Right ventricle myocardium inferior (tissue), 1 donor: ENCODE results near the gene GPRASP2. TPM values are rescaled to one million over a fixed set of nuclear protein-coding genes. Genes with fewer than 3 reads are reported as not detected.
"Not testable (repeated sequence)": the region's sequence is repeated elsewhere in the genome, so short reads cannot be mapped to it uniquely, and the experiment has no call there.

Experiments
- ATAC-seq: fragments of 200-7000 bp; cut with Tn5 transposase; one replicate; pipeline ENCODE4 v1.9.1; 2020; ENCODE audit warnings: mild to moderate bottlenecking, moderate library complexity
- DNase-seq: peaks from one replicate; pipeline ENCODE4 v3.0.0; 2021; ENCODE audit errors: missing footprints
- intact Hi-C: fragments of 100-400 bp; cut with DNase I; formaldehyde crosslinking; loops from one replicate; pipeline ENCODE4 v1.11.0; 2022
- long read RNA-seq: library from polyadenylated mRNA; unstranded; transcript quantifications from one replicate; pipeline ENCODE4 v2.0.0, GENCODE V29; 2021
- total RNA-seq: library from RNA; stranded (reverse); fragmentation: NEBNext Ultra II Directional; extraction: Animal tissue kit (Norgen Biotek cat#: 25700); gene quantifications from one replicate; pipeline ENCODE4 v1.2.1, GENCODE V29; 2021
- donor health status: DM: no; HTN: yes; CAD: no; lungs with severe emphysema.

The GPRASP2 gene
- 10.3 TPM for total RNA-seq
- long read RNA-seq, partial matches to known transcripts = 3 of 17 reads
- long read RNA-seq, other reads (novel, unspliced or antisense) = 10 of 17 reads

- intact Hi-C loops = loop anchor here (5.0 to 10.0 kb wide), 2 partner anchors 58 to 110 kb away; partner anchors contain the start of gene GPRASP1
- DNase-seq (peak; percentile 84), ATAC-seq (peak; percentile 91)
Measured at GRCh38 chrX:102712216-102712966, at the start of gene GPRASP2. Gene GPRASP2 (plus strand): TSS chrX:102712448. CDS start chrX:102714870, 2,422 bp downstream.

GRCh38 chrX:102663820-102664219 is 48.4 kb upstream of the GPRASP2 start:
- intact Hi-C loops, ATAC-seq, DNase-seq: not testable (repeated sequence)

- intact Hi-C loops, DNase-seq, ATAC-seq: not testable (repeated sequence)
Measured at GRCh38 chrX:102667034-102667433, 45.2 kb upstream of the GPRASP2 start.

DNA sequence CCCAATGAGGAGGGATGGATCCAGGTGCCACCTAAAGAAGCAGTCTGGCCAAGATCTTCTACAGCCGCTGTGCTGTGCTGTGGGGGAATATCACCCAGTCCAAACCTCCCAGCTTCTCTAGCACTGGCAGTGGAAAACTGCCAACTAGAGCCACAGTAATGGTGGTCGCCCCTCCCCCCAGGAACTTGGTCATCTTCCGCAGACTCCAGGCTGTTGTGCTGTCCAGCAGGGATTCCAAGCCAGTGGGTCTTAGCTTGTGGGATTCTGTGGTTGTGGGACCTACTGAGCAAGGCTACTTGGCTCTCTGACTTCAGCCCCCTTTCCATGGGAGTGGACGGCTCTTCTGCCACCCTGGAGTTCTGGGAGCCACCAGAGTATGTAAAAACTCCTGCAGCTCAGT is 42.7 kb upstream of the GPRASP2 start:
- DNase-seq (no peak), ATAC-seq (no peak)
- intact Hi-C loops = no loop called here

DNA sequence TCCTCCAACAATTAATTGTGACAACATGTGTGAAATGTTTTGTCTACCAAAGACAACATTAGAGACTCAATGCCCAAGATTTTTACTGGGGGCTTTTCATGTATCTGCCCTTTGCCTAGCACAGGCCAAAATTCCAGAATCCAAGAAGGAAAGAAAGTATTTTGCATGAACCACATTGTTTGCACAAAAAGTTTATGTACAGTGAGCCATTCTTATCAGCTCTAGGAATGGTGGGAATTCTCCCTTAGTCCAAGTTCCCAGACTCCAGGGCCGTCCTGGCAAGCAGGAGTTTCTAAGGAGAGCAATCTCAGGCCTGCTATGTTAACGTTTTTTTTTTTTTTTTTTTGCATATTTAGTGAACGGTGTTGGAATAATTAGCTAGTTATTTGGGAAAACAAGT is 39.4 kb upstream of the GPRASP2 start:
- ATAC-seq (no peak), DNase-seq (no peak)
- intact Hi-C loops = no loop called here

GRCh38 chrX:102677479-102677878 is 34.8 kb upstream of the GPRASP2 start:
- intact Hi-C loops, DNase-seq, ATAC-seq: not testable (repeated sequence)

DNA sequence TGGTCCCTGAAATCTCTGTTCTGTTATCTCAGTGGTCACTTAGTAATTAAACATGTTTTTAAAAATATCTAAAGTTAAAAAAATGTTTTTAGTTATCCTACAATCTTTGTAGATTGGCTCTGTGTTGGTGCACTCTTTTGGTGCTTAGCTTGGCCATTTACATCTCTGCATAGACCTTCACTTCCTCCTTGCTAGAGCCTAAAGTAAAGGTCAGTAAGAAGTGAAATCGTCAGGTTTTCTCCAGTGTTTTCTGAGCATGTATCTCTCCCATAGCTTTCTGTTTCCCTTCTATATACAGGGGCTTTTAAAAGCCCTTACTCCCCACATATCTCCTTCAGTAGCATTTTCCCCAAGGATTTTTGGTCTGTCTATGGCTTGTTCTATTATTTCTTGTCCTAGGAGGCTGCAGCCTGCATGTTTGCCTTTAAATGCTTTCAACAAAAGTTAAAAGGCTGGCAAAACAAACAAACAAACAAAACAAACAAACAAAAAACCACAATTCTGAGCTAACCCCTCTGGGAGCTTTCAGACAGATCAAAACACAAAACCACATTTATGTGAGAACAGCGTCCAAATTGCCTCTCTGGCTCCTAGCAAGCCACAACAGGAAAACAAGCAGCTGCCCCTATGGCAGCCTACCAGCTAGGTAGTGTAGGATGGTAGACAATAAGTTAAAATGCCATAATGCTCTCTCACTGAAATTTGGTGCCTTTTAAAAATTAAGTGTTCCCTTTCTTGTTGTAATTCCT is 27.3 kb upstream of the GPRASP2 start:
- intact Hi-C loops = no loop called here
- ATAC-seq = no peak
- no peak for DNase-seq

- intact Hi-C loops = no loop called here
Measured at GRCh38 chrX:102694749-102695148, 17.5 kb upstream of the GPRASP2 start.

DNA sequence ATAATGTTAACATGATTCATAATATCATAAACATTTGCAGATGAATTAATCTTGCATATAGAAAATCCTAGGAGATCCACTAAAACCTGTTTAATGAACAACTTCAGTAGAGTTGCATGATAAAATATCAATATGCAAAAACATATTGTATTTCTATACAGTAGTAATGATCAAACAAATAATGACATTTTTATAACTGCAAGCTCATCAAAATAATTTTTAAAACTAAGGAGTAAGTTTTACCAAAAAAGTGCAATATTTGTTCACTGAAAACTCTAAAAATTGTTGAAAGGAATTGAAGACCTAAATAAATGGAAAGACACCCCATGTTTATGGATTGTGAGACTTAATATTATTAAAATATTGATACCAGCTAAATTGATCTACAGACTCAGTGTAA is 15.9 kb upstream of the GPRASP2 start:
- ATAC-seq = no peak
- intact Hi-C loops = no loop called here
- DNase-seq = no peak

More at GRCh38 chrX:102694749-102695148, 17.5 kb upstream of the GPRASP2 start:
- ATAC-seq (no peak), DNase-seq (no peak)

- no peak for ATAC-seq
- intact Hi-C loops = no loop called here
- no peak for DNase-seq
Measured at GRCh38 chrX:102697494-102697893, 14.8 kb upstream of the GPRASP2 start.

DNA sequence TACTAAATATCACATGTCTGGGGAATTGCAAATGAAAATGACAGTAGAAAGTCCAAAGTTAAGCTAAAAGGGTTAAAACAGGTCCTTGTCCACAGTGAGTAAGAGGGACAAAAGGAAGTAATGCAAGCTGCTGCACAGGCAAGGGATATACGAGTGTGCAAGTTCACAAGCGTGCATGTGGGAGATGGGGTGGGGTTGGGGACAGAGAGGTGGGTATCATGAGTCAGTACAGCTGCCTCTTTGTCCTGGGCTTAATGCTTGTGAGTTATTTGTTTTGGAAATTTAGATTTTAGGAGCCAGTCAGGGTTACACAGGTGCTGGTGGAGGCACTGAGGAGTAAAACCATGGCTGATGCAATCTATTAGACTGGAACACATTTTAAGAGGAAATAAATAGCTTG is 3.3 kb upstream of the GPRASP2 start:
- intact Hi-C loops = no loop called here
- DNase-seq (no peak), ATAC-seq (no peak)

GRCh38 chrX:102711872-102712215 is 404 bp upstream of the GPRASP2 start:
- no peak for ATAC-seq
- intact Hi-C loops = loop anchor here (5.0 to 10.0 kb wide), 2 partner anchors 57 to 110 kb away; partner anchors contain the start of gene GPRASP1

GRCh38 chrX:102712981-102713625 is 855 bp downstream of the GPRASP2 start:
- peak; percentile 89 for ATAC-seq
- intact Hi-C loops = loop anchor here (5.0 to 10.0 kb wide), 2 partner anchors 58 to 111 kb away; partner anchors contain the start of gene GPRASP1
- DNase-seq = peak; percentile 67

More at GRCh38 chrX:102711872-102712215, 404 bp upstream of the GPRASP2 start:
- no peak for DNase-seq

- intact Hi-C loops = loop anchor here (5.0 to 10.0 kb wide), 2 partner anchors 60 to 113 kb away; partner anchors contain the start of gene GPRASP1
- no peak for DNase-seq
Measured at GRCh38 chrX:102714994-102715393, 2.7 kb downstream of the GPRASP2 start.

DNA sequence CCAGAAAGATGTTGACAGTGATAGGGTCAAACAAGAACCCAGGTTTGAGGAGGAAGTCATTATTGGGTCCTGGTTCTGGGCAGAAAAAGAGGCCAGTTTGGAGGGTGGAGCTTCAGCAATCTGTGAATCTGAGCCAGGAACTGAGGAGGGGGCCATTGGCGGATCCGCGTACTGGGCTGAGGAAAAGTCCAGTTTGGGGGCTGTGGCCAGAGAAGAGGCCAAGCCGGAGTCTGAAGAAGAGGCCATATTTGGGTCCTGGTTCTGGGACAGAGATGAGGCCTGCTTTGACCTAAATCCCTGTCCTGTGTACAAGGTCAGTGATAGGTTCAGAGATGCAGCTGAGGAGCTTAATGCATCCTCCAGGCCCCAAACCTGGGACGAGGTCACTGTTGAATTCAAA is 3.7 kb downstream of the GPRASP2 start:
- no peak for DNase-seq
- no peak for ATAC-seq
- intact Hi-C loops = loop anchor here (10.0 kb wide), 1 partner anchor 61 kb away; the partner anchor contains the start of gene GPRASP1

More at GRCh38 chrX:102714994-102715393, 2.7 kb downstream of the GPRASP2 start:
- ATAC-seq = no peak

DNA sequence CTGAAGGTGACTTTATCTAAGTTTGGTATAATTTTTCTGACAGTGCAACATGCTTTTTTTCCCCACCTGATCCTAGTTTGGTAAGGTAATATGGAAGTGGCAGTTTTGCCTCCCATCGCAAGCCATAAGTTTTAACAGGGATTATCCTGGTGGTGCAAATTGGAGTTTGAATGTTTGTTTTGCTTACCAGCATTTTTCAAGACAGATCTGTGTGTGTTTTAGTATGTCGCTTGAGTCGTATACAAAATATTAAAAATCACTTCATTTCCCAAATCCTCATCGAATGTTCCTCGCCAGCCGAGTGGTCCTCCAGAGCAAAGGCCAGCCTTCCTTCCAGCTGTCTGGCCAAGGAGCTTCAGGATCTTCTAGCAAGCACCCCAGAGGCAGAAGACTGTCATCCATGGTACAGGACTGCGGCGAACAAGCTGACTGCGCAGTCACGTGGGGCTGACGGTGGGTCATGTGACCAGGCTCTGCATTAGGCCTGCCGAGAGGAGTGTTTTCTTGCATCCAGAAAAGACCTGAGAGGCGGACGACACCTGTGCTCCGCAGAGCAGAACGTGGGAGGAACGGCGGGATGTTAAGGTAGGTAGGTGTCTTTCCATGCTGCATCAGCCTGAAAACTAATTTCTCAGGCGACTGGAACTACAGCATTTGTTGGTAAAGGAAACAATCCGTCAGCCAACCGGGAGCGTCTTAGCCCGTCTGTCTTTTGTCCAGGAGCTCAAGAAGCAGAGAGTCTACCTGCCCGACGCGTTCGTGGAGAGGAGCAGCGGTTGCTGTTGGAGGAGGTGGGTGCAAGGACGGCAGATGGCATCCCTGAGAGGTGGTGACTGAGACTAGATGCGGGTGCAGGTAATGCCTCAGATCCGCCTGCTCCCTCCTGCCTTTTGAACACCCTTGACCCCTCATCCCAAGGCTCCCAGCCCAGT is 8.3 kb downstream of the GPRASP2 start, which contains the start of gene GPRASP3:
GPRASP3 (plus strand) TSS at position 507 of the 932 bp plus-strand sequence. CDS start 28,253 bp downstream, outside the sequence.
- ATAC-seq (peak; percentile 91), DNase-seq (peak; percentile 86)
- intact Hi-C loops = no loop called here

GRCh38 chrX:102721169-102721506 is 8.9 kb downstream of the GPRASP2 start:
- DNase-seq, intact Hi-C loops, ATAC-seq: not testable (repeated sequence)

- intact Hi-C loops = no loop called here
- no peak for DNase-seq
- no peak for ATAC-seq
Measured at GRCh38 chrX:102723456-102723855, 11.2 kb downstream of the GPRASP2 start.
